ENCODE data around the gene BEND3.
A peak's percentile ranks its signal among the peaks of the same experiment; 100 is the strongest.

GRCh38 chr6:107121266-107121665, 6.0 kb upstream of the BEND3 start:
- no peak for TF ChIP-seq ZNF121 (CRISPR knock-in tag; conservative IDR thresholded peaks at IDR 0.05)
- no peak for TF ChIP-seq MCM7 (IDR thresholded peaks at IDR 0.05)
- no peak for TF ChIP-seq ARID3A (IDR thresholded peaks at IDR 0.05; ENCODE audit: borderline replicate concordance, low read depth, low read length)
- no peak for TF ChIP-seq CTCF (IDR thresholded peaks at IDR 0.05 in 2 of 3, conservative IDR thresholded peaks at IDR 0.05 in 1 of 3; ENCODE audit: insufficient read depth in 2 of 3, low read depth in 1 of 3, low read length in 3 of 3)
- TF ChIP-seq ZNF274 (IDR thresholded peaks at IDR 0.05; ENCODE audit: borderline replicate concordance, low read depth, low read length) = no peak
- no peak for TF ChIP-seq JUND (IDR thresholded peaks at IDR 0.05; ENCODE audit: borderline replicate concordance, low read depth, low read length)
- no peak for TF ChIP-seq JUND (tag; IDR thresholded peaks at IDR 0.05; ENCODE audit: borderline replicate concordance, low read depth, low read length)
- TF ChIP-seq NFIX (CRISPR knock-in tag; IDR thresholded peaks at IDR 0.05; ENCODE audit: low read depth) = no peak
- no peak for TF ChIP-seq NR2C2 (CRISPR knock-in tag; IDR thresholded peaks at IDR 0.05)
- TF ChIP-seq NR2C2 (tag; IDR thresholded peaks at IDR 0.05) = peak; percentile 36; the same call in 1 of the 2 replicates
- TF ChIP-seq KDM1A (IDR thresholded peaks at IDR 0.05) = no peak
- no peak for TF ChIP-seq RBBP5 (IDR thresholded peaks at IDR 0.05; ENCODE audit: borderline replicate concordance, insufficient read depth, low read length, poor library complexity, severe bottlenecking)
- no peak for TF ChIP-seq MXI1 (IDR thresholded peaks at IDR 0.05; ENCODE audit: low read depth, low read length)
- TF ChIP-seq ZSCAN29 (IDR thresholded peaks at IDR 0.05) = no peak
- no peak for TF ChIP-seq ID3 (CRISPR knock-in tag; IDR thresholded peaks at IDR 0.05)
- TF ChIP-seq ID3 (tag; IDR thresholded peaks at IDR 0.05) = no peak
- no peak for TF ChIP-seq ZBTB40 (IDR thresholded peaks at IDR 0.05)
- TF ChIP-seq ZBTB40 (CRISPR knock-in tag; IDR thresholded peaks at IDR 0.05) = no peak
